OCI-LY1 (cell line): ENCODE results near the gene PLPP1.

Experiments used
- H2AFZ ChIP-seq: fragments of 200-600 bp; sonication (generic), shearing (Covaris generic); 2 replicates; pipeline ENCODE4 v1.6.0; 2014; ENCODE audit warnings: antibody characterized with exemption, mild to moderate bottlenecking, low read length
- H3F3A ChIP-seq: fragments of 200-600 bp; sonication (generic), shearing (Covaris generic); 2 replicates; pipeline ENCODE4 v1.6.0; 2014; ENCODE audit warnings: mild to moderate bottlenecking, antibody characterized with exemption, low read length, moderate library complexity; ENCODE audit not compliant: insufficient read depth
- H3K27ac ChIP-seq: fragments of 200-600 bp; sonication (generic); 2 replicates; pipeline ENCODE4 v1.5.1; 2014; ENCODE audit warnings: low read length, mixed run types, mild to moderate bottlenecking, low read depth; ENCODE audit not compliant: poor library complexity, severe bottlenecking
- H3K27me3 ChIP-seq: fragments of 200-600 bp; sonication (generic); 2 replicates; pipeline ENCODE4 v1.6.0; 2014; ENCODE audit warnings: antibody characterized with exemption, mild to moderate bottlenecking, low read length, moderate library complexity; ENCODE audit not compliant: insufficient read depth
- H3K36me3 ChIP-seq: fragments of 200-600 bp; sonication (generic); 2 replicates; pipeline ENCODE4 v1.6.1; 2014; ENCODE audit warnings: mild to moderate bottlenecking, antibody characterized with exemption, low read length, moderate library complexity, mixed read lengths; ENCODE audit not compliant: insufficient read depth
- H3K4me1 ChIP-seq: fragments of 200-600 bp; sonication (generic); 2 replicates; pipeline ENCODE4 v1.5.1; 2014; ENCODE audit warnings: mild to moderate bottlenecking, low read length, moderate library complexity; ENCODE audit not compliant: insufficient read depth, severe bottlenecking
- H3K4me2 ChIP-seq: fragments of 200-600 bp; sonication (generic), shearing (Covaris generic); 2 replicates; pipeline ENCODE4 v1.6.1; 2014; ENCODE audit warnings: low read length
- H3K4me3 ChIP-seq: fragments of 200-600 bp; sonication (generic); 2 replicates; pipeline ENCODE4 v1.5.1; 2014; ENCODE audit warnings: low read length, low read depth, mild to moderate bottlenecking, mixed read lengths; ENCODE audit not compliant: poor library complexity, severe bottlenecking
- H3K79me2 ChIP-seq: fragments of 200-600 bp; shearing (Covaris generic); 2 replicates; pipeline ENCODE4 v1.6.1; 2016; ENCODE audit warnings: mixed run types, low read length, mixed read lengths; ENCODE audit not compliant: insufficient read depth
- H3K9ac ChIP-seq: fragments of 200-600 bp; sonication (generic), shearing (Covaris generic); 2 replicates; pipeline ENCODE4 v1.6.1; 2014; ENCODE audit warnings: mild to moderate bottlenecking, low read length, mixed read lengths
- H3K9me2 ChIP-seq: fragments of 200-600 bp; sonication (generic), shearing (Covaris generic); 2 replicates; pipeline ENCODE4 v1.6.1; 2014; ENCODE audit warnings: low read depth, mild to moderate bottlenecking, low read length, mixed read lengths
- H3K9me3 ChIP-seq: fragments of 200-600 bp; shearing (Covaris generic); 2 replicates; pipeline ENCODE4 v1.6.1; 2014; ENCODE audit warnings: low read length, mixed read lengths
- H4K20me1 ChIP-seq: fragments of 200-600 bp; sonication (generic), shearing (Covaris generic); 2 replicates; pipeline ENCODE4 v1.6.0; 2016; ENCODE audit warnings: mild to moderate bottlenecking, low read length; ENCODE audit not compliant: insufficient read depth
- EZH2 ChIP-seq: fragments of 200-600 bp; sonication (generic), shearing (Covaris generic); IDR thresholded peaks from 2 replicates; pipeline ENCODE4 v1.8.0; 2017; ENCODE audit warnings: borderline replicate concordance, mixed run types, mild to moderate bottlenecking, antibody characterized with exemption, low read length, moderate library complexity, mixed read lengths
- TF ChIP-seq, protein P1 (sequence below): fragments of 200-600 bp; sonication (generic), shearing (Covaris generic); IDR thresholded peaks from 2 replicates; pipeline ENCODE4 v1.5.1; 2017; ENCODE audit warnings: mild to moderate bottlenecking, antibody characterized with exemption, low read length, moderate library complexity, mixed read lengths

Gene PLPP1

DNA sequence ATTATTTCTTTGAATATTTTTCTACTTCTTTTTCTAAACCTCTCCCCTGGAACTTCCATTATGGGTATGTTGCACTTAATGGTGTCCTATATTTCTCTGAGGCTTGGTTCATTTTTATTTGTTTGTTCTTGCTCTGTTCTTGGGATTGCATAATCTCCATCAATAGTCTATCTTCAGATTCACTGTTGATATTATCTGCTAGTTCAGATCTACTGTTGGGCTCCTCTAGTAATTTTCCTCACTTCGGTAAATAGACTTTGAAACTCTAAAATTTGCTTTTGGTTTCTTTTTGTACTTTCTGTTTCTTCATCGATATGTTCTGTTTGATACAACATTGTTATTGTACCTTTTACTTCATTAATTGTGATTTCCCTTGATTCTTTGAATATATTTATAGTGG lies 150.7 kb downstream of the PLPP1 start:
- H4K20me1 ChIP-seq: no peaks in the 10 kb centered on the region
- no peaks in the 10 kb centered on the region for H3K4me1 ChIP-seq
- peaks cover 89% of the 10 kb centered on the region for H3K36me3 ChIP-seq
- no peaks in the 10 kb centered on the region for H3F3A ChIP-seq
- H3K9ac ChIP-seq: no peak overlapping the region
- H2AFZ ChIP-seq: no peak overlapping the region
- no peaks in the 10 kb centered on the region for H3K9me3 ChIP-seq
- no peak overlapping the region for H3K4me3 ChIP-seq
- no peak overlapping the region for H3K27ac ChIP-seq
- no peak overlapping the region for H3K4me2 ChIP-seq
- peaks cover 7% of the 10 kb centered on the region; the same call in 1 of the 2 replicates for H3K79me2 ChIP-seq
- no peaks in the 10 kb centered on the region for H3K27me3 ChIP-seq
- H3K9me2 ChIP-seq: no peaks in the 10 kb centered on the region
- TF ChIP-seq, protein P1, sequence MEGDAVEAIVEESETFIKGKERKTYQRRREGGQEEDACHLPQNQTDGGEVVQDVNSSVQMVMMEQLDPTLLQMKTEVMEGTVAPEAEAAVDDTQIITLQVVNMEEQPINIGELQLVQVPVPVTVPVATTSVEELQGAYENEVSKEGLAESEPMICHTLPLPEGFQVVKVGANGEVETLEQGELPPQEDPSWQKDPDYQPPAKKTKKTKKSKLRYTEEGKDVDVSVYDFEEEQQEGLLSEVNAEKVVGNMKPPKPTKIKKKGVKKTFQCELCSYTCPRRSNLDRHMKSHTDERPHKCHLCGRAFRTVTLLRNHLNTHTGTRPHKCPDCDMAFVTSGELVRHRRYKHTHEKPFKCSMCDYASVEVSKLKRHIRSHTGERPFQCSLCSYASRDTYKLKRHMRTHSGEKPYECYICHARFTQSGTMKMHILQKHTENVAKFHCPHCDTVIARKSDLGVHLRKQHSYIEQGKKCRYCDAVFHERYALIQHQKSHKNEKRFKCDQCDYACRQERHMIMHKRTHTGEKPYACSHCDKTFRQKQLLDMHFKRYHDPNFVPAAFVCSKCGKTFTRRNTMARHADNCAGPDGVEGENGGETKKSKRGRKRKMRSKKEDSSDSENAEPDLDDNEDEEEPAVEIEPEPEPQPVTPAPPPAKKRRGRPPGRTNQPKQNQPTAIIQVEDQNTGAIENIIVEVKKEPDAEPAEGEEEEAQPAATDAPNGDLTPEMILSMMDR: no peak
- TF ChIP-seq EZH2: no peak

DNA sequence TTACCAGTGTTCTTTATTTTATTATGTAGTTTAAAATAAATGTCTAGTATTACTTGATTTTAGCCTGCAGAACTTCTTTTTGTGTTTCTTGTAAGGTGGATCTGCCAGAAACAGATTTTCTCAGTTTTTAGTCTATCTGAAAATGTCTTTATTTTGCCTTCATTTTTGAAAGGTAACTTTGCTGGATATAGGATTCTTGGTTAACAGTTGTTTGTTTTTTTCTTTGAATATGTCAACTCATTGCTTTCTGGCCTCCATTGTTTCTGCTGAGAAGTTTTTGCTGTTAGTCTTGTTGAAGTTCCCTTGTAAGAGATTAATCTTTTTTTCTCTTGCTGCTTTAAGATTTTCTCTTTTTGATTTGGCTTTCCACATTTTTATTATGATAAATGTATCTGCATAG lies 151.5 kb downstream of the PLPP1 start:
- no peaks in the 10 kb centered on the region for H4K20me1 ChIP-seq
- H3K4me2 ChIP-seq: no peak overlapping the region
- H3K36me3 ChIP-seq: peaks cover 88% of the 10 kb centered on the region

DNA sequence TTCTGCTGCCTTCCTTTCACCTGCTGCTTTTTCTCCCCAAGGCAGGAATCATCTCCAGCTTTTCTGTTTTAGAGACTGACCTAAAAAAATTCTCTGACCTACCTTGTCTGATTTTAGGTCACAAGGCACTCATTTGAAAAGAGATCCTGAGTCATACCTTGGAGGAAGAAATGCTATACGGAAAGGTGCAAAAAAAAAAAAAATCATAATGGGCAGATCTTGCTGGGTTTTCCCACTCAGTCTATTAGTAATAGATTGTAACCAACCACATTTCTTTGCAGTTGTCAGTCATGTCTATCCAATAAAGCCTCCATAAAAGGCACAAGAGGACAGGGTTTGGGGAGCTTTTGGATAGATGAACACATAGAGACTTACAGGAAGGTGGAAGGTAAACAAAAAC lies 157.0 kb downstream of the PLPP1 start:
- Histone ChIP-seq H3K9me3 (no peaks in the 10 kb centered on the region), H2AFZ (no peak overlapping the region), H3K4me3 (no peak overlapping the region), H3F3A (no peaks in the 10 kb centered on the region), H4K20me1 (no peaks in the 10 kb centered on the region), H3K79me2 (no peaks in the 10 kb centered on the region; the same call in 1 of the 2 replicates), H3K36me3 (peaks cover 63% of the 10 kb centered on the region), H3K4me1 (no peaks in the 10 kb centered on the region), H3K27me3 (no peaks in the 10 kb centered on the region), H3K27ac (no peak overlapping the region), H3K9me2 (no peaks in the 10 kb centered on the region), H3K9ac (no peak overlapping the region), H3K4me2 (no peak overlapping the region)
- no peak for TF ChIP-seq EZH2
- TF ChIP-seq, protein P1: no peak

More for the DNA sequence above, 151.5 kb downstream of the PLPP1 start:
- peaks cover 7% of the 10 kb centered on the region; the same call in 1 of the 2 replicates for H3K79me2 ChIP-seq
- TF ChIP-seq EZH2: no peak
- TF ChIP-seq, protein P1: no peak
- no peak overlapping the region for H2AFZ ChIP-seq
- no peaks in the 10 kb centered on the region for H3K4me1 ChIP-seq
- H3K9me3 ChIP-seq: no peaks in the 10 kb centered on the region
- no peaks in the 10 kb centered on the region for H3F3A ChIP-seq
- H3K4me3 ChIP-seq: no peak overlapping the region
- no peak overlapping the region for H3K27ac ChIP-seq
- no peaks in the 10 kb centered on the region for H3K27me3 ChIP-seq
- no peak overlapping the region for H3K9ac ChIP-seq
- H3K9me2 ChIP-seq: no peaks in the 10 kb centered on the region
